Kasumi-1 (cell line): ENCODE results near the gene RASSF9.
A peak's percentile ranks its signal among the peaks of the same experiment; 100 is the strongest.

Source experiments
- DNase-seq, 2 experiments: peaks; one replicate each; lab custom pipeline; 2025; lab: John Stamatoyannopoulos, UW

Gene RASSF9

DNA sequence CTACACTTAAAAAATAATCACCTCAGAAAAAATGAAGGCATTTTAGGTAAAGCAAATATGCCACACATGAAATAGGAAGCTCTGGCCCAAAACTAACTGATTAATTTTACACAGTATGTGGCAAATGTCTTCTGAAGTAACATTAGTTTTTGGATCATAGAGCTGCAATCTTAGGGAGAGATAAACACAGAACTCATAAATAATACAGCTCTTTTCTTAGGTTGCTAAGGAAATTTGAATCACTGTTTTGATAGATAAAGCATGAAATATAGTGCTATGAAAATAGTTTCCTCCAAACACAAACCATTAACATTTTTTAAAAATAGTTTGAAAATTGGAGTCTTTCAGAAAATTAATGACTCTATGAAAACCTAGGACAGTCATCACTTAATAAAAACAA lies 15.0 kb downstream of the RASSF9 start:
- no peak for DNase-seq

DNA sequence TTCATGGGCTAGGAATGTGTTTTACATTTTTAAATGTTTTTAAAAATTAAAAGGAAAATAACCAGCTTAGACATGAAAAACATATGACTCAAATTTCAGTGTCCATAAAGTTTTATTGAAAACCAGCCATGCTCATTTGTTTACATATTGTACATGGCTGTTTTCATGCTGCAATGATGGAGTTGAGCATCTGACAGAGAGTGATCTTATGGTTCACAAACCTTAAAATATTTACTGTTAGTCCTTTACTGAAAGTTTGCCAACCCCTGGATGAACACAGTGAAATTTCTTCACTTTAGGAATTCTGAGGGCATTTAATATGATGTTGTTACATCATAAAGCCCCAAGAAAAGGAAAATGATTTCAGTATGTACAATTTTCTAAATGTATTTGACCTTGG lies 16.1 kb downstream of the RASSF9 start:
- no peak for DNase-seq

DNA sequence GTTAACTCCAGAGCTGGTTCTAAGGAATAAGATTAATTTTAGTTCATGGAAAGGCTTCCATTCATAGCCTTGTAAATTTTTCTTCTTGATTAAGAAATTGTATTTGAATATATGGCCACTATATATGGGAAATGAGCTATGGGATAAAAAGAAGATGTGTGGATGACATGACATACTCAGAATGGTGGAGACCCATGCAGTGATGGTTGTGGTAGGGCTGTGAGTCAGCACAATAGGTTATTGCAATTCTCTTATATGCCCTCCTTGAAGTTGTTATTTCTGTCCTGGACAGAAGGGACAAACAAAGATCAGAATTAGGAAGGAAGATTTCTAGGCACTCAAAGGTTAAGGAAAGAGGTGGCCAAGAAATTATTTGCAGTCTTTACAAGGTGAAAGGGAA lies 21.5 kb downstream of the RASSF9 start:
- no peak for DNase-seq

DNA sequence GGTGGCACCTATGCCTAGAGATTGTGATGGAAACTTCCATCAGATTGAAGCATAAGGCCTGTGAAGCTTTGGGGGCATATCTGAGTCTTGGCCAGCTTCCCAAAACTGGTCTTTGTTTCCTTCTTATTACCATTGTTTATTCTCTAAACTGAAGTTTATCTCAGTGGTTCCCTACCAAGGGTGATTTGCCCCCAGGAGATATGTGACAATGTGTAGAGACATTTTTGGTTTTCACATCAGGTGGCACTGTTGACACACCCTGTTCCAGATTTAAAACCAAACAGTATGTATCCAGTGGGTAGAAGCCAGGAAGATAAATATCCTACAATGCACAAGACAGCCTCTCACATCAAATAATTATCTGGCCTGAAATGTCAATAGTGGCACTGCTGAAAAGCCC lies 22.1 kb downstream of the RASSF9 start:
- DNase-seq: no peak

DNA sequence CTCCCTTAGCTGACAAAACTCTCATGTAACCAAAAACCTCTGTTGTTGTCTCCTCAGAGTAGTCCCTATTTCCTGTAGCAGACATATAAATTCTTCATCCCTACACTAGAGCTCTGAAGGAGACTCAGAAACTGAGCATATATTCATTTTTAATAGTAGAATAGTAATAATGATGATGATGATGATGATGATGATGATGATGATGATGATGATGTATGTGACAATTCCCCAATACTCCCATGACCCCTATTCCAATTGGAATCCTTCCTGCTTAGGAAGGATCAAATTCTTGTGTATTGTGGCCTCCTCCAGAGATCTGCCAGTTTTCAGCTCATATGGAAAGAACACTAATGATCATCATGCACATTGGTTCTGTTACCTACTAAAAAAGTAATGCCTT lies 26.7 kb downstream of the RASSF9 start:
- no peak for DNase-seq

DNA sequence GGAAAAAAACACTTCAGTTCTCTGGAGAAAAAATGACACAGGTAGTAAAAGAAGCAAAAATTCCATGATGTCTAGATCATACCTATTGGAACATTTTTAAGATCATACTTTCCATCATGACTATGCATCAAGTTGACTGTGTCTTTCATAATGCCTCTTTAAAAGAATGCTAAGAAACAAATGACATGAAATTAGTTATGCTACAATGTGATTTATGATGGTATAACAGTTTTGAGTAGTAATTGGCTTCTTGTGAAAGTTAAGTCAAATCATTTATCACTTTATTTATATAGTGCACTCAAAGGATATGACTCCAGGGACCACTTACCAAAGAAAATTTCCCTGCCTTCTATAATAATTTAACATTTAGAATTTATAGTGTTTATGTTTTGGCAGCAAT lies 28.5 kb downstream of the RASSF9 start:
- DNase-seq: no peak

DNA sequence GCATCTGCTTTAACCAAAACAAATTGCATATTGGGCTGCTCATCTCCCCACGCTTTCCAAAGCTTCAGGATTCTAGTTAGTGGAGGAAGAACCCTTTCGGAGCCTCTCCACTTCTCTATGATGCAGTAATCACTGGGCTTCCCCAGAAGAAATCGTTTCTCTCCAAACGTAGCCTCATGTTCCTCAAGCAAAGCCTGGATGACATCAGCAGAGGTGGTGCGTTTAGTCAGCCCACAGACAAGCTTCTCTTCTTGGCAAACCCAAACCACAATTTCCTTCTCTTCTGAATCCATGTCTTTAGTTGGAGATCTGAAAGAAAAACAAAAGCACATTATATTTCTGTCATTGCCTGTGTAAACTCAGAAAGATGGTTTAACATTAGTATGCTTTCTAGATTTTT lies 30.6 kb downstream of the RASSF9 start:
- DNase-seq: peak; percentile 26 to 49

DNA sequence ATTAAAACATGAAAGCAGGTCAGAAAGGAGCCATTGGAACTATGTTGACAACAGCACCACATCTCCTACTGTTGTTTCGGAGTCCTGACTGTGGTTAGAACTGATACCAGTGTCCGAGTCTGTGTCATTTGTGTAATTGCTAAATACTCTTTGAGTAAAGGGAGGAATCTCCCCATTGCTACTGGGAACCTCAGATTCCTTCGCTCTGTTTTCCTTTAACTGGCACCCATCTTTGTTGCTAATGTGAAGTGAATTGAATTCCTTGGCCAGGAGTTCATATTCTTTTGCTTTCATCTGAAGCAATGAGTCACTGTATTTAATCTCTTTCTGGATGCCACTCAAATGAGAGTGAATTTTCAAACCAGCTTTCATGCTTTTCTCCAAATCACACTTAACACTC lies 31.5 kb downstream of the RASSF9 start:
- no peak for DNase-seq

DNA sequence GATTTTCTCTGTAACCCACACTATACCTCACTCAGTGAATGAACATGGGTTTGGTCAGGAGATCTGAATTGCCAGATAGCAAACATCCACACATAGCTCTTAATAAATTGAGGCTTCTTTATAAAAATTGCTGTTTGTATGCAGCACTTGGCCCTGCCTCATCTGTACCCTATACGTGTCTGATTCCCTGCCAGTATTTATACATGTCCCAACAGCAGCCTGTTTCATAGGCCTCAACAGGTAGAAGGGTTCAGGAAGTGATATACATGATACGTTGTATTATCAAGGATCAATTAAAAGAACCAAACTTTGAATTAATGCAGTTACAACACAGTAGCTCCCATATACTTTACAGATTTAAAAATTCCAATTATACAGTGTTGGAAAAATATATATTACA lies 32.3 kb downstream of the RASSF9 start:
- DNase-seq: no peak

DNA sequence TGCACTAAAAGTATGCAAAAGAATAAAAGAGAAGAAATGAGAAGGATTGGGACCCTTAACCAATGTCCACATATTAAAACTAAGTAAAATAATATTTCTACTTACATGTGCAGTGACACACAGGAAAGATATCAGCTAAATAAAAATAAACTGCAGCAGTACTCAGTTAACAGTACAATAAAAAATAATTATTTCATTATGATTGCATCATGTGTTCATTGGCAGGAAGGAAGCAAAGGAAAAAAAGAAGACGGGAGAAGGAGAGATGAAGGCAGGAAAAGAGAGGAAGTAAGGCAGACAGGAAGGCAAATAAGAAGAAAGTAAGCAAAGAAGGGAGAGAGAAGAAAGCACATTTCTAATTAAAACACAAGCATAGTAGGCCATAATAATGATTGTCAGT lies 33.0 kb downstream of the RASSF9 start:
- DNase-seq: no peak

DNA sequence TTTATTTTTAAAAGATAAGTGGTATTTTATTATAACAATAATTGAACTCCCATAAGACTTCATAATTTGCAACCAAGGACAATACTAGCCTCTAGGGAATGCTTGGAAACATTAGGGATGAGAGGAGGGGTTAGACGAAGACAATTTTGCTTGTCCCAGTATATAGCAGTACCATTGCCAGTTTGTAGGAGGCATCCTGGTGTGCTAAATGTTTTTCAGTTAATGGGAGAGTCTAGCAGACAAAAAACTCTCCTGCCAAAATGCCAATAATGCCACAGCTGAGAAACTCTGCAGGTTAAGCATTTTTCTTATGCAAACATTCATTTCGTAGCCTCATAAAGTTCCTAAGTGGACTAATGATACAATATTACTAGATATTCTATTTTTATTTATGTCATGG lies 38.1 kb downstream of the RASSF9 start:
- DNase-seq: no peak

DNA sequence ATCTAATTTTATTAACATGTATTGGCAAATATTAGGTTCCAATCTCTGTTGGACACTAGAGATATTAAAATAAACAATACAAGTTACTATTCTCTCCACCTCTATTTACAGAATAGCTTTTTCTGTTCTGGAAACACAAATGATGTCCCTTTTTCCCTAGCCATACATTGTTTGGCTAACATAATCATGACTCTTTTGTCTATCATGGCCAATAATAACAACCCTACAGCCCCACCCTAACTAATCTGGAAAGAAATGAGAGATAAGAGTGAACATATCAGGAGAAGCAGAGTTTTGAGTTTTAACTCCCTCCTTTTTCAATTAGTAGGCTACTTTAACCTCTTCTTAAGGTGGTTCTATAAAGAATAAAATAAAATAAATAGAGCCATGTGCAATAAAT lies 40.2 kb downstream of the RASSF9 start:
- no peak for DNase-seq

DNA sequence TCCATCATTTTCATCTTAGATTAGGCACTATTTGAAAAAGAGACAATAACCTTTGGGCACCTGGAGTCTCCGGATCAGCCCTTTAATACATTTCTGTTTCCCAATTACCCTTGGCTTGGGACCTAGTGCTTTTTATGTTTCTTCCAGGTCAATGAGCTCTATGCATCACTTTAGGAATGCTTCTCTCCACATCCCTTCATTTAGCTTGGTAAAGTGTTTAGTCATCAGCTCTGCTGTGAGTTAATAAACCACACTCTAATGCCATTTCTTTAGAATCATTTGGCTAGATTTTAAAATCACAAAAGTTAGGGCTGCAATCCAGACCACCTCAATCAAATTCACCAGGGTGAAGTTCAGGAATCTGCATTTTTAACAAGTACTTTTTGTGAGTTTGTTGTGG lies 41.7 kb downstream of the RASSF9 start:
- no peak for DNase-seq

DNA sequence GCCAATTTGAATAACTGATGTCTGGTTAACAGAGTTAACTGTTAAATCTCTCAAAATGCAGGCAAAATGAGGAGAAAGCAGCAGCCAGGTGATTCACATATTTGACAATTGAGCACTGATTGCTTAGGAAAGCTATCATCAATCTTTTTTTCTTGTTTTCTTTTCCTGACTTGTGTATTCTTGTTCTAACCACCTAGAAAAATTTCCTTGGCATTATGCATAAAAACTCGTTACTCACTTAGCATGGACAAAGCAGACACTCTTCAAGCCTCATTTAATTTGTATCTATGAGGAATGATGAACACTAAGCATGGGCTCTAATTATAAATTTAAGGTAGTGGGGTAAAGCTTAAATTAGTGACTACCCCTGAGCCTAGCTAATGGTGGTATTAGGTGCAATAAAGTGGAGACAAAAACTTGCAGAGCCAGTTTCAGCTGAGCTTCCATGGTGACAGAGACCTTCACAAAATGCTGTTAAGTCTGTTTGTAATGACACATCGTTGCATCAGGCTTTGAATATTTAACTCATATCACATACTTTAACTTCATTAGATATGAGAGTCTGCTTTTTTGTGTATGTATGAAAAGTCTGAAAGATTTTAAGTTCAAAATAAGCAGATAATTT lies 52.0 kb downstream of the RASSF9 start:
- DNase-seq: no peak

DNA sequence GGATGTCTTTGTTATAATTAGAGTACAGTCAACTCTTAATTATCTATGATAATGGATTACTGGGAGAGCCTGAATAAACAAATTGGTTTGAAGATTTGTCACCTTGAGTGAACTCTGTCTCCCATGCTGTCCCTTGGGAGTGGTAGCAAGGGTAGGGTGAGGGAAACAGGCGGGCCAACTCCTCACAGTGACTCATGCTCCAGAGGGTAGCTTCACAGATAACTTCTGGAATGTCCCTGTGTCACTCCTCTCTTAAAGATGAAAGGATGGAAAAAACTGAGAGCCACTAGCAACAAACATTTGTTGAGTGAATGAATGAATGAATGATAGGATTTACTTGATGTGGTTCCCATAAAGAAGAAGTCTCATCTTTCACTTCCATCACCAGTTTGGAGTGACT lies 53.5 kb downstream of the RASSF9 start:
- no peak for DNase-seq

DNA sequence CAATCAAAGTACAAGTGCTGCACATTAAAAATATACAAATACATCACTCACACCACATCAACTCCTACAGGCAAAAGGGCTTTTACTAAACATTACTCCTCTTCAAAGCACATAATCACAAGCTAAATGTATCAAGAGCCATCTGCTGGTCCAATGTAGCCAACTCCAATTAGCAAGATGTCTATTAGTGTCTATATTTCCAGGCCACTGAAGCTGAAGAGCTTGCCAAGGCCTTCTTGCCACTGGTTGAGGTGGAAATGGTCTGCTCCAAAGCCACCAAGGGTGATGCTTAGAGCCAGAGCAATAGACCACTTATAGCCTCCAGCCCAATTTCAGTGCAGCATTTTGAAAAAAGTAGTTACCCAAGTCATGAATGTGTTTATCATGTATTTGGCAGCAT lies 54.4 kb downstream of the RASSF9 start:
- DNase-seq: no peak

DNA sequence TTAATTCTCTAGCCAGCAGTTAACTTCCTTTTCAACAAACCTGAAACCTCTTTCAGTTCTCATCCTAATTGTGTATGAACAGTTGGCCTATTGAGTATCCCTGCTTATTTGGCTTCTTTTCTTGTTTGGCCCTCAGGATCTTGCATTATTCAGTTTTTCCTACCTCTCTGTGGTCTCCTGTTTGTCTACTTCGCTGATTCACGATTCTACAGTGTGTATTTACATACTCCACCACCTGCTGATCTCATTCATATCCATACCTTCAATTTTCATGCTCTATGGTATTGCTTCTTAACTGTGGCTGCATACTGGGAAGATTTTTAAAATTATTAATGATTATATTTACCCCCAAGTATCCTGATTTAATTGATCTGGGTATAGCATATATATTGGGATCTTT lies 56.4 kb downstream of the RASSF9 start:
- no peak for DNase-seq

DNA sequence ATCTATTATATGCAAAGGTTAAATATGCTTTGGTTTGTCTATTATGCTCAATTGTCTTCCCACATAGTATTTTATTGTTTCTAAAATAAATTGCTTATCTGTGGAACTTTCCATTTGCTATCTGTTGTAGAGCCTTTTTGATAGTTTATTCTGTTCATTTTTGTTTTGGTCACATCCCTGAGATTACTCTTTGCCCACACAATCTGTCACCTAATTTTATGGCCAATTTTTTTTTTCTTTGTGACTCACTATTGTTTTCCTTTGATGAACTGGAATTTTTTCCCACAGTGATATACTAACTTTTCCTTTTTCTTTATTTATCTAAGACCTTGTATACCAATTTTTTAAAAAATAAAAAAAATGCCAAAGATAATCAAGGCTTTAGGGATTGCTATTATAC lies 61.1 kb downstream of the RASSF9 start:
- no peak for DNase-seq

DNA sequence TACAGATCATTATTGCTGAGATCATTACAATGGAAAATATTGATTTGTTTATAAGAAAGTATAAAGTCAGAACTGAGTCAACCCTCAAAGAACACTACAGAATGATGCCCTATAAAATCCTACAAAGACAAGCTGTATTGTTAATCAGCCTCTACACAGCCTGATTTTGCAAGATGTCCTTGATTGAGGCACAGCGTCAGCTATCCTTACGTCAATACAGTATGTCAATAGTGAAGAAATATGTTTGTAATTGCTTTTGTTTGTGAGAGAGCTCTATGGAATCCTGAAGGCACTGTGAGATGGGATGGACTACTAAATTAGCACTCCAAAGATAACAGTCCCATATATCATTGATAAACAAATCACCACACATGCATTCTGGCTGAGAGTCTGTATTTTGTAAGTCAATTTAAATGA lies 70.7 kb downstream of the RASSF9 start:
- DNase-seq: no peak

DNA sequence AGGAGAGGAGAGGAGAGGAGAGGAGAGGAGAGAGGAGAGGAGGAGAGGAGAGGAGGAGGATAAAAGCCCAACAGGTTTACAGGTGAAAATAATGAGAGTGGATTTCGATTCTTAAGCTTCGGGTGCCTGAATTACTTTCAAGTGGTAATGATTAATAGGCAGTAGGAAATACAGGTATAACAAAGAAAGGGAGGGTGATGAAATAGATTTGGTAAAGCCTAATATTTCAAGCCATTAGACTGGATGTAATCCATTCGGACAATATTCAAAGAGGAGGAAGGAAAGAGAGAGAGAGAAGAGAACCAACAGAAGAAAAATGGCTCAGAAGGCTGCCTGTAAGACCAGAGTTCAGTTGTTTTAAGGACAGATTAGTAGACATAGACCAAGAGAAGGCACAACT lies 76.6 kb downstream of the RASSF9 start:
- no peak for DNase-seq

DNA sequence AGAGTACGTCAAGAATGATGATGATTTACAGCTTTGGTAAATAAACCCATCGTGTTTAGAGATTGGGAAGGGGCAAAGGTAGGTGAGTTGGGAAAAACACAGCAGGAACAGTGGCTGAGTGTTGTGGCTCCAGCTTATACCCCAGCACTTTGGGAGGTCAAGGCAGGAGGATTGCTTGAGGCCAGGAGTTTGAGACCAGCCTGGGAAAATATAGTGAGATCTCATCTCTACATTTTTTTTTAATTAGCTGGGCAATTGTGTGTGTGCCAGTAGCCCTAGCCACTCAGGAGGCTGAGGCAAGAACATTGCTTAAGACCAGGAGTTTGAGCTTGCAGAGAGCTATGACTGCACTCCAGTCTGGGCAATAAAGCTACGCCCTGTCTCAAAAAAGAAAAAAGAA lies 77.1 kb downstream of the RASSF9 start:
- no peak for DNase-seq

DNA sequence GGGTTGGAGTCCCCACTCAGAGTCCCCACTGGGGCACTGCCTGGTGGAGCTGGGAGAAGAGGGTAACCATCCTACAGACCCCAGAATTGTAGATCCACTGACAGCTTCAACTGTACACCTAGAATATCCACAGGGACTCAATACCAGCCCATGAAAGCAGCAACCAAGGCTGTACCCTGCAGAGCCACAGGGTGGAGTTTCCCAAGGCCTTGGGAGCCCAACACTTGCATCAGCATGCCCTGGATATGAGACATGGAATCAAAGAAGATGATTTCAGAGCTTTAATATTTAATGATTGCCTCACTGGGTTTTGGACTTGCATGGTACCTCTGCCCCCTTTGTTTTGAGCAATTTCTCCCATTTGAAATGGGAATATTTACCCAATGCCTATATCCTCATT lies 80.4 kb downstream of the RASSF9 start:
- DNase-seq: no peak
